Measurements from ENCODE around the gene AJAP1. TPM values are rescaled to one million over a fixed set of nuclear protein-coding genes. Genes with fewer than 3 reads are reported as not detected.

The AJAP1 gene
- total RNA-seq, 1 experiment from 2014 or later: not detected

DNA sequence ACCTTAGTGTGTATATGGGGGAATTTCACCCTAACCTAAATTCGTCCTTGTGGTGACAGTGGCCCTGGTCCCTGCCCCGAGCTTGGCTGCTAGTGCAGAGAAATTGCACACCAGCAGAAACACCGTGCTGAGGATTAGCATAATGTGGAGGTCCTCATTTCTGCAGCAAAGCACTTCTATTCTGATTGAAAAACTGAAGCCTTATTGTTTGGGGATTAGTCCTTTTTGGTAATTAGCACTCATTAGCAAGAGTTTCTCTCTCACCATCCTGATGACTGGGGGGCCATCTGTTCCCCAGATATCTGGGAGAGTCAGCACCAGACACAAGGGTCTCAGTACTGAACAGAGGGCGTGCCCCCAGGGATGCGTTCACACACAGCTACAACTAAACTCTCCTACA, 55.2 kb downstream of the AJAP1 start:
- no TSS peak for BruUV-seq (replicated peaks)
- Histone ChIP-seq H3K9me2 (ENCODE audit: insufficient read depth) (no peaks in the 10 kb centered on the region), H3K4me2 (no peak overlapping the region), H4K20me1 (ENCODE audit: insufficient read depth) (no peaks in the 10 kb centered on the region), H3K9me3 (ENCODE audit: insufficient read depth, low read depth) (no peaks in the 10 kb centered on the region), H3F3A (ENCODE audit: insufficient read depth, low read depth) (no peaks in the 10 kb centered on the region), H3K79me2 (ENCODE audit: low read depth) (no peaks in the 10 kb centered on the region), H3K36me3 (ENCODE audit: low read depth) (no peaks in the 10 kb centered on the region), H2AFZ (no peak overlapping the region), H3K27me3 (ENCODE audit: insufficient read depth, low read depth) (peaks cover 30% of the 10 kb centered on the region), H3K4me1 (replicated peaks; ENCODE audit: insufficient read depth) (no peaks in the 10 kb centered on the region), H3K27ac (no peak overlapping the region), H3K4me3 (no peak overlapping the region)
- DNase-seq: no peak
- ChIA-PET POLR2A (ENCODE audit: unreplicated experiment) (no interaction called here), CTCF (no interaction called here)
- TF ChIP-seq, protein P1, sequence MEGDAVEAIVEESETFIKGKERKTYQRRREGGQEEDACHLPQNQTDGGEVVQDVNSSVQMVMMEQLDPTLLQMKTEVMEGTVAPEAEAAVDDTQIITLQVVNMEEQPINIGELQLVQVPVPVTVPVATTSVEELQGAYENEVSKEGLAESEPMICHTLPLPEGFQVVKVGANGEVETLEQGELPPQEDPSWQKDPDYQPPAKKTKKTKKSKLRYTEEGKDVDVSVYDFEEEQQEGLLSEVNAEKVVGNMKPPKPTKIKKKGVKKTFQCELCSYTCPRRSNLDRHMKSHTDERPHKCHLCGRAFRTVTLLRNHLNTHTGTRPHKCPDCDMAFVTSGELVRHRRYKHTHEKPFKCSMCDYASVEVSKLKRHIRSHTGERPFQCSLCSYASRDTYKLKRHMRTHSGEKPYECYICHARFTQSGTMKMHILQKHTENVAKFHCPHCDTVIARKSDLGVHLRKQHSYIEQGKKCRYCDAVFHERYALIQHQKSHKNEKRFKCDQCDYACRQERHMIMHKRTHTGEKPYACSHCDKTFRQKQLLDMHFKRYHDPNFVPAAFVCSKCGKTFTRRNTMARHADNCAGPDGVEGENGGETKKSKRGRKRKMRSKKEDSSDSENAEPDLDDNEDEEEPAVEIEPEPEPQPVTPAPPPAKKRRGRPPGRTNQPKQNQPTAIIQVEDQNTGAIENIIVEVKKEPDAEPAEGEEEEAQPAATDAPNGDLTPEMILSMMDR (conservative IDR thresholded peaks at IDR 0.05): no peak
- no peak for TF ChIP-seq EZH2 (IDR thresholded peaks at IDR 0.05; ENCODE audit: low read depth)
- intact Hi-C loops (cut with micrococcal nuclease; ENCODE audit: unreplicated experiment): no loop called here

DNA sequence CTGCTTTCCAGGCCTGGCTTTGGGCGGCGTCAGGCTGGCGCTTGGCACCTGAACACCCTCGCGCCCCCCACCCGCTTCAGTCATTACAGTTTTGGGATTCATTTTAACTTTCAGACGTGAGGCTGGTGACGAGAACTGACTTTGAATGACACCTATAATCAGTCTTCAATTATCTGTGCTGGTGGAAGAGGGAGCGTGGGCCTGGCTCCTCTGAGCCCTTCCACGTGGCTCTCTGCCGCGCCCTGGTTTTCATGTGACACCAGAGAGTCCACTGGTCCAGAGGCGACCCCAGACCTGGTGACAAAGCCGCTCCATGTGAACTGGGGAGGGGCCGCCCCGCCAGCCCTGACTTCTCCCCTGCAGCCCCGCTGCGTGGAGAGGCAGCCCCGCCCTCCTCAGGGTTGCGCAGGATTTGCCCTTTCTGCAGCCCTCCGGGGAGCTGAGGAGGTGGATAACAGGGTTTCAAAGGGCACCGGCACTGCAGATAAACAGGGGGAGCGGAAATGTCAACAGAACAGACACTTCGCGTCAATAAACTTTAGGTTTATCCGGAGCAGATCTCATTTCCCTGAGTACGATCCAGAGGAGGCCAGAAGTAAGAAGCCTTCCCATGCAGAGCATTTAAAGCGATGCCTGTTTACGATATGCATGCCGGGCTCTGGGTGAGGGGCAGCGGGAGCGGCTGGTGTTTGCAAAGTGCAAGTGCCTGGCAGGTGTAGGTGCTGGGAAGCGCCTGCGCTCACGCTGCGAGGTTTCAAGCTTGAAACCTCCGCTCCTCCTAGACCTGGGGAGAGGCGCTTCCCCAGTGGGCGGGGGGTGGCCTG, 56.4 kb downstream of the AJAP1 start:
- Histone ChIP-seq H3K4me3 (no peak overlapping the region), H3K9me3 (ENCODE audit: insufficient read depth, low read depth) (no peaks in the 10 kb centered on the region), H3K27ac (no peak overlapping the region), H3K9me2 (ENCODE audit: insufficient read depth) (no peaks in the 10 kb centered on the region), H3K27me3 (ENCODE audit: insufficient read depth, low read depth) (peaks cover 30% of the 10 kb centered on the region), H3F3A (ENCODE audit: insufficient read depth, low read depth) (no peaks in the 10 kb centered on the region), H3K36me3 (ENCODE audit: low read depth) (no peaks in the 10 kb centered on the region), H4K20me1 (ENCODE audit: insufficient read depth) (no peaks in the 10 kb centered on the region), H2AFZ (no peak overlapping the region), H3K4me2 (no peak overlapping the region), H3K4me1 (replicated peaks; ENCODE audit: insufficient read depth) (no peaks in the 10 kb centered on the region), H3K79me2 (ENCODE audit: low read depth) (no peaks in the 10 kb centered on the region)
- POLR2A ChIA-PET (ENCODE audit: unreplicated experiment): no interaction called here
- no TSS peak for BruUV-seq (replicated peaks)
- no peak for TF ChIP-seq EZH2 (IDR thresholded peaks at IDR 0.05; ENCODE audit: low read depth)
- TF ChIP-seq, protein P1 (conservative IDR thresholded peaks at IDR 0.05): no peak
- intact Hi-C loops (cut with micrococcal nuclease; ENCODE audit: unreplicated experiment): no loop called here
- DNase-seq: no peak
- CTCF ChIA-PET: no interaction called here

DNA sequence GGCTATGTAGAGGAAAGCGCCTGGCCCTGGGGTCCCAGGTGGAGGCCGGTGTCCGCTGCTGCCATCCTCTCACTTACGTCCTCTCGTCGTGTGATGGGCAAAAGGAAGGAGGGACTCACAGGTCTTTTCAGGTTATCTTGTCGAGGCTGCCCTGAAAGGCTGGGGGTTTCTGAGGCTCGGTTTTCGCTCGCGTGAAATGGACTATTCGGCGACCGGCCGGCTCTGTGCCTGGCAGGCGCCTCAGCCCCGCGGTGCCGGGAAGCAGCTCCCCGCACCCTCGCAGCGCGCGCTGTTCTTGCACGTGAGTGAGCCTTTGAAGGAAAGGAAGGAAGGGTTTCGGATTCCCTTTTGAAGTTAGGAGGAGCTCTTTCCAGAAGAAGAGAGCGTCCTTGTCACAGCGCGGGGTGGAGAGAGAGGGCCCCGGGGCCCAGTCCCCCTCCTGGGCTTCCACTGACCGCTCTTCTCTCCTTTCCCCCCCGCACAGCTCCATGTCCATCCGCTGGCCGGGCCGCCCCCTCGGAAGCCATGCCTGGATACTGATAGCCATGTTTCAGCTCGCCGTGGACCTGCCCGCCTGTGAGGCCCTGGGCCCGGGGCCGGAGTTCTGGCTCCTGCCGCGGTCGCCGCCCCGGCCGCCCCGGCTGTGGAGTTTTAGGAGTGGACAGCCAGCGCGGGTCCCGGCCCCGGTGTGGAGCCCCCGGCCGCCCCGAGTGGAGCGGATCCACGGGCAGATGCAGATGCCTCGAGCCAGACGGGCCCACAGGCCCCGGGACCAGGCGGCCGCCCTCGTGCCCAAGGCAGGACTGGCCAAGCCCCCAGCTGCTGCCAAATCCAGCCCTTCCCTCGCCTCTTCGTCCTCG, 57.2 kb downstream of the AJAP1 start:
- CTCF ChIA-PET: no interaction called here

More for the DNA sequence above, 57.2 kb downstream of the AJAP1 start:
- no peak overlapping the region for H3K4me2 ChIP-seq
- no peaks in the 10 kb centered on the region for H3K79me2 ChIP-seq (ENCODE audit: low read depth)
- H3K27me3 ChIP-seq (ENCODE audit: insufficient read depth, low read depth): peaks cover 30% of the 10 kb centered on the region
- DNase-seq: no peak
- no peak for TF ChIP-seq EZH2 (IDR thresholded peaks at IDR 0.05; ENCODE audit: low read depth)
- TF ChIP-seq, protein P1 (conservative IDR thresholded peaks at IDR 0.05): no peak
- no peak overlapping the region for H3K4me3 ChIP-seq
- no peak overlapping the region for H2AFZ ChIP-seq
- H3K27ac ChIP-seq: no peak overlapping the region
- no peaks in the 10 kb centered on the region for H3K36me3 ChIP-seq (ENCODE audit: low read depth)
- intact Hi-C loops (cut with micrococcal nuclease; ENCODE audit: unreplicated experiment): no loop called here
- no peaks in the 10 kb centered on the region for H3K9me3 ChIP-seq (ENCODE audit: insufficient read depth, low read depth)
- H3K4me1 ChIP-seq (replicated peaks; ENCODE audit: insufficient read depth): no peaks in the 10 kb centered on the region
- H3F3A ChIP-seq (ENCODE audit: insufficient read depth, low read depth): no peaks in the 10 kb centered on the region
- BruUV-seq (replicated peaks): no TSS peak
- POLR2A ChIA-PET (ENCODE audit: unreplicated experiment): no interaction called here
- no peaks in the 10 kb centered on the region for H4K20me1 ChIP-seq (ENCODE audit: insufficient read depth)
- H3K9me2 ChIP-seq (ENCODE audit: insufficient read depth): no peaks in the 10 kb centered on the region
